Psoas muscle (tissue), 8 donors: ENCODE measurements around the gene ACTRT2. TPM values are rescaled to one million over a fixed set of nuclear protein-coding genes. Genes with fewer than 3 reads are reported as not detected.

ENCODE experiments used
- ATAC-seq, 4 donors: fragments of 200-7000 bp; cut with Tn5 transposase; one replicate each; pipeline ENCODE4 v1.9.1; 2020; ENCODE audit warnings: moderate library complexity in 3 of 4, mild to moderate bottlenecking in 2 of 4
- DNase-seq, 2 donors: peaks; one replicate each; pipeline ENCODE4 v3.0.0-alpha.2; 2020
- H3K27ac ChIP-seq: fragments of 200-600 bp; one replicate; pipeline ENCODE4 v1.8.0; 2022
- H3K27me3 ChIP-seq, 3 donors: fragments of 200-600 bp in 1 of 3; one replicate each; pipeline versions ENCODE4 v1.6.1 to v1.8.0; 2013 to 2022; ENCODE audit warnings: low read length in 2 of 3, mild to moderate bottlenecking in 2 of 3, moderate library complexity in 1 of 3; ENCODE audit not compliant: insufficient read depth in 3 of 3
- H3K36me3 ChIP-seq, 2 donors: fragments of 200-600 bp in 1 of 2; one replicate each; pipeline versions ENCODE4 v1.6.1 to v1.8.0; 2013 to 2022; ENCODE audit warnings: low read depth in 1 of 2, mild to moderate bottlenecking in 1 of 2, moderate library complexity in 1 of 2; ENCODE audit not compliant: insufficient read depth in 1 of 2
- H3K4me1 ChIP-seq: fragments of 200-600 bp; one replicate; pipeline ENCODE4 v1.8.0; 2022
- H3K4me3 ChIP-seq: fragments of 200-600 bp; one replicate; pipeline ENCODE4 v1.8.0; 2022; ENCODE audit warnings: mild to moderate bottlenecking
- H3K9me3 ChIP-seq: fragments of 200-600 bp; one replicate; pipeline ENCODE4 v1.8.0; 2022
- CTCF ChIP-seq: fragments of 200-600 bp; IDR thresholded peaks from one replicate; pipeline ENCODE4 v1.8.0; 2022; ENCODE audit warnings: antibody characterized with exemption
- WGBS, 3 donors: extraction: QIAGEN DNeasy Blood & Tissue Kit; methylation state at CpG; one replicate each; pipeline versions ENCODE4 v1.1.6 to v1.1.7; 2013; 5-methylcytosine and 5-hydroxymethylcytosine counted together
- intact Hi-C, 2 donors: fragments of 100-400 bp; cut with DNase I; formaldehyde crosslinking; loops; one replicate each; pipeline versions ENCODE4 v1.11.0 to v1.14.2; 2022
- polyA plus RNA-seq, 3 donors: library from polyadenylated mRNA; stranded (reverse); fragments of 200-250 nt; gene quantifications; one replicate each; pipeline ENCODE4 v1.2.3, GENCODE V29; 2013
- total RNA-seq, 4 donors: library from RNA; stranded (reverse); fragmentation: NEBNext Ultra II Directional in 2 of 4; extraction: Animal tissue kit (Norgen Biotek cat#: 25700) in 2 of 4; gene quantifications; one replicate each; pipeline versions ENCODE4 v1.2.1 to v1.2.4, GENCODE V29; 2021 to 2023
- donor health status: healthy with polysubstance abuse.
- donor health status: DM: no; HTN: no; CAD: no; lungs with moderate emphysema.
- donor health status: Bipolar disorder and iron deficiency.
- donor health status: healthy.
- donor health status: DM: yes; HTN: yes; CAD: no.
- donor health status: DM: no; HTN: no; CAD: no.
- donor health status: DM: no; HTN: no; CAD: no.
- donor health status: DM: yes; HTN: yes; CAD: no.

The ACTRT2 gene
- total and polyA plus RNA-seq, 7 donors: not detected

- Histone ChIP-seq H3K4me3 (no peak overlapping the region), H3K27me3 (peaks cover 0 to 46% (median 4%) of the 10 kb centered on the region in 3 donors), H3K36me3 (no peaks in the 10 kb centered on the region), H3K27ac (no peak overlapping the region), H3K9me3 (no peaks in the 10 kb centered on the region), H3K4me1 (no peaks in the 10 kb centered on the region)
- 84 to 89% (median 87%) methylated on average over 16 of the region's 16 CpGs for WGBS, 3 donors
- TF ChIP-seq CTCF: no peak
- ATAC-seq: no peak
- intact Hi-C loops: no loop called here
- DNase-seq: no peak
Measured at GRCh38 chr1:3018051-3018471, 3.2 kb upstream of the ACTRT2 start.

- 90% methylated on average over 16 of the region's 16 CpGs for WGBS, 3 donors
- no peaks in the 10 kb centered on the region for H3K4me1 ChIP-seq
- intact Hi-C loops: no loop called here
Measured at GRCh38 chr1:3018576-3018975, 2.7 kb upstream of the ACTRT2 start.

GRCh38 chr1:3019007-3019515 lies 2.2 kb upstream of the ACTRT2 start:
- WGBS, 3 donors: 89 to 91% (median 89%) methylated on average over 10 to 11 of the region's 11 CpGs
- H3K9me3 ChIP-seq: no peaks in the 10 kb centered on the region
- H3K36me3 ChIP-seq: no peaks in the 10 kb centered on the region
- H3K27me3 ChIP-seq: peaks cover 0 to 36% (median 4%) of the 10 kb centered on the region in 3 donors
- H3K27ac ChIP-seq: no peak overlapping the region
- no peak for ATAC-seq
- no peak for TF ChIP-seq CTCF
- H3K4me3 ChIP-seq: no peak overlapping the region
- no peak for DNase-seq
- H3K4me1 ChIP-seq: no peaks in the 10 kb centered on the region
- intact Hi-C loops: no loop called here

More at GRCh38 chr1:3018576-3018975, 2.7 kb upstream of the ACTRT2 start:
- ATAC-seq (no peak), DNase-seq (no peak)
- no peak overlapping the region for H3K4me3 ChIP-seq
- H3K36me3 ChIP-seq: no peaks in the 10 kb centered on the region
- no peak for TF ChIP-seq CTCF
- H3K9me3 ChIP-seq: no peaks in the 10 kb centered on the region
- H3K27me3 ChIP-seq: peaks cover 0 to 41% (median 4%) of the 10 kb centered on the region in 3 donors
- H3K27ac ChIP-seq: no peak overlapping the region

- Histone ChIP-seq H3K4me3 (no peak overlapping the region), H3K4me1 (no peaks in the 10 kb centered on the region), H3K36me3 (no peaks in the 10 kb centered on the region), H3K9me3 (no peaks in the 10 kb centered on the region), H3K27me3 (peaks cover 0 to 31% (median 4%) of the 10 kb centered on the region in 3 donors), H3K27ac (no peak overlapping the region)
- TF ChIP-seq CTCF: no peak
- no peak for DNase-seq
- intact Hi-C loops: no loop called here
- 91 to 95% (median 93%) methylated on average over 24 of the region's 24 CpGs for WGBS, 3 donors
- ATAC-seq: no peak
Measured at GRCh38 chr1:3019516-3020051, 1.7 kb upstream of the ACTRT2 start.
